HG03108 (cell line): ENCODE results near the gene SAMD10.
"Not testable (repeated sequence)": the region's sequence is repeated elsewhere in the genome, so short reads cannot be mapped to it uniquely, and the experiment has no call there.

ENCODE experiments used
- ATAC-seq: cut with Tn5 transposase; IDR thresholded peaks from one replicate; pipeline ENCODE4 v1.9.1; 2021; ENCODE audit warnings: moderate library complexity; ENCODE audit not compliant: unreplicated experiment

The SAMD10 gene

GRCh38 chr20:63942969-63943807 lies 36.3 kb downstream of the SAMD10 start:
- ATAC-seq = no peak

DNA sequence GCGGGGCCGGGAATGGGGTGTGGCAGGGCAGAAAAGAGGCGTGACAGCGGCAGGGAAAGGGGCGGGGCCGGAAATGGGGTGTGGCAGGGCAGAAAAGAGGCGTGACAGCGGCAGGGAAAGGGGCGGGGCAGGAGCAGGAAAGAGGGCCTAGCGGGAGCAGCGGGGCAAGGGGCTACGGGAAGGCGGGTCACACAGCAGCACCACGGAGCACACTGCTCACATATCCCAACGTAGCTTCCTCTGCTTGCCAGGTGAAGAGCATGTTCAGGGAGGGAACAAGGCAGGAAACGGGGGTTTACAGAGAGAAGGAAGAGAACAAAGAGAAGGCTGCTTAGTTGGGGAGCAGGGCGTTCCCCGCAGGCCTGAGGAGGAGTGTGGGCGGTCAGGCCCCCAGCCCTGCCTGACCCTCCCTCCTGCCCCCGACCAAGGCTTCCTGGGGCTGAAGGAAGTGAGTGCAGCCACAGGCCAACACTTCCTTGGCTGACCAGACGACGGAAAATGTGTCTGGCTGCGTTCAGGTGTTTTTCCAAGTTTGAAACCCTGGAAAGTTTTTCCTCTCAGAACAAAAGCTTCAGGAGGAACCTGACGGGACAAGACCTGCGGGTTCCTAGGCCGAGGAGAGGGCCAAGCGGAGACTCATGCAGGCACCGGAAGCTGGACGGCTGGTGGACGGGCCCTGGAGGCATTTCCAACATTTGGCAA lies 37.0 kb downstream of the SAMD10 start:
- ATAC-seq = no peak

GRCh38 chr20:63941282-63942081 lies 38.0 kb downstream of the SAMD10 start:
- ATAC-seq = peak; percentile 39

GRCh38 chr20:63940472-63941266 lies 38.8 kb downstream of the SAMD10 start:
- no peak for ATAC-seq

GRCh38 chr20:63940071-63940471 lies 39.4 kb downstream of the SAMD10 start:
- ATAC-seq = no peak

- no peak for ATAC-seq
These were observed 40.1 kb downstream of the SAMD10 start for GRCh38 chr20:63939061-63939935.

GRCh38 chr20:63937596-63937995 lies 41.8 kb downstream of the SAMD10 start:
- ATAC-seq = no peak

DNA sequence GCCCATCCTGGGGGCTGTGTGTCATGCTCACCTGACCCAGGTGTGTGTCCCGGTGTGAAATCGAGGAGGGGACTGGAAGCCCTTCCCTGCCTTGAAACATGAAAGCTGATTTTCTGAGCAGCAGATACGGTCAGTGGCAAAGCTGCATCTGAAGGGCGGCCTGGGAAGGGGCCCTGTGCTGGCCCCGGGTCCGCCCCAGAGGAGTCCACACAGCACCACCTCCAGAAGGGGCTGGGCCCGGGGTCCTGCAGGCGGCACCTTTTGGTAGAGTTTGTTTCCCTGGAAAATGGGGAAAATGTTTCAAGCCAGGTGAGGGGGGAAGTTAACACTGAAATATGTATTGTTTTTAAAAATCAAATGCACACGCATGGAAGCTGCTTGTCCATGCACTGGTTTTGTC lies 44.0 kb downstream of the SAMD10 start:
- ATAC-seq = no peak

DNA sequence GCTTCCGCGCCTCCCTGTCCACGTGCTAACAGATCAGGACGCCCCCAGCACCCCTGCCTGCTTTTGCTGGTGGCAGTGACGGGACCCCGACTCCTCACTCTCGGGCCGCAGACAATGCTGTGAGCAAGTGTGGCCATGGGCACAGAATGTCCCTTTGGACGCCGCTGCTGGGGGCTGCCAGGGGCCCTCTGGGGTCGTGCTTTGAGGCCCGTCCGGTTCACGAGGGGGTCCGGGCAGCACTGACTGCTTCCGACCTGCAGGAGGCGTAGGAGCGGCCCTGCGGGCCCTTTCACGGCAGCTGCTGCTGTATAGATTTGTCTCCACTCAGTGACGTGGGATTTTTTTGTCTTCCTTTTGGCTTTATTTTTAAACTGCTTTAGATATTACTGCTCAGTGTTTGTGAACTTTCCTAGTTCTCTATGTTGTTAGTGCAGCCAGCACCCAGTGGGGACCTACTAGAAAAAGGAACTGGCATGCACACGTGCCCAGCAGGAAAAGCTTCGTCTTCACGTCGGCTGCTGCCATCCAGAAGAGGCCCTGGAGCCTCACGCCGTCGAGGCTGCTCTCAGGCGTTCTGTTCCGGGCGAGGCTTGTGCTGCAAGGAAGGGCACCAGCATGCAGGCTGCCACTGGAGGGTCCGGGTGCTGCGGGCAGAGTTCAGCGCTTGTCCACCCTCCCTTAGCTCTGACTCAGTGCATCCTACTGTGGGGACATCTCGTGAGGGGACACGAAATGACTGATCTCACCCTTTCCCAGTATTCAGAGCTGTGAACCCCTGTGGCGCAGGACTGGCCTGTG lies 45.0 kb downstream of the SAMD10 start:
- ATAC-seq = no peak

DNA sequence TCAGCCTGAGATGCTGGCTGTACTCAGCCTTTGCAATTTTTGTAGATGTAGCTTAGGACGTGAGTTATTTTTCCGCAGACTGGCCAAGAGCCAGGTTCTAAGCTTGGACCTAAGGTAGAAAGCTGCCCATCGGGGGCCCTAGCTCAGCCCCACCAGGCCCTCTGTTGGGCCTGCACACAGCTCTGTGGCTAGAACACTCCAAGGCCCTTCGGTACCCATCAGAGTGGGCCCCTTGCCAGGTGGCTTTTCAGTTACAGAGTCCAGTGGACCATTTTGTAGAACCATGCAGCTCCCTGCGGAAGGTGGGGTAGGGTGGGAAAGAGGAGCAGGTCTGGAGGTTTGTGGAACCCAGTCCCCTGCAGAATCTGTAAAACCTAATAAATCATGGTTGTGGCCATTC lies 45.8 kb downstream of the SAMD10 start:
- no peak for ATAC-seq

GRCh38 chr20:63932606-63933160 lies 46.8 kb downstream of the SAMD10 start:
- no peak for ATAC-seq

DNA sequence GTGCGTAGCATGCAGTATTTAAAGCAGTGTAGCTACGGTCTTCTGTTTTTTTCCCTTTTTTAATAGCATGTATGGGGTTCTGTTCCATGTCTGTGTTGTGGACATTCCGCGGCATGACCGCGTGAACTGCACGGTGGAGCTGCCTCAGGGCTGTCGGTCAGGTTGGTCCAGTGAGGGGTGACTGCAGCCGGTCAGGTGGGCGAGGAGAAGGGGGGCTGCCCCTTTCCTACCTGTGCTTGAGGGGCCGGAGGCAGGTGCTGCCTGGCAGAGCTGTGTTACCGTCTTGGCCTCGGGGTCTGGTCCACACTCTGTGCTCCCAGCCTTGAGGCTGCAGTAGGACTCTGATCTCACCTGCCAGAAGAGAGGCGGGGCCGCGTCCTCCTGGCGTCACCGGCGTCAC lies 47.7 kb downstream of the SAMD10 start:
- no peak for ATAC-seq

- ATAC-seq = no peak
These were observed 48.4 kb downstream of the SAMD10 start for GRCh38 chr20:63930971-63931553.

DNA sequence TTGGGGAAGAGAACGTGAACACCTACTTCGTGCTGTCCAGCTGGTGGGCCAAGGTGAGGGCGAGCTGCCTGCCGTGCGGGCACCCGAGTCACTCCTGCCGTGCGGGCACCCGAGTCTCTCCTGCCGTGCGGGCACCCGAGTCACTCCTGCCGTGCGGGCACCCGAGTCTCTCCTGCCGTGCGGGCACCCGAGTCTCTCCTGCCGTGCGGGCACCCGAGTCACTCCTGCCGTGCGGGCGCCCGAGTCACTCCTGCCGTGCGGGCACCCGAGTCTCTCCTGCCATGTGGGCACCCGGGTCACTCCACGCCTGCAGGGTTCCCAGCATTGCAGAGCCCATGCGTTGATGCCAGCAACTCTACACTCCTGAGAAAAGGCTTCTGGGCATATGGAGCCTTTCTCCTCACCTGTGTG lies 50.0 kb downstream of the SAMD10 start:
- ATAC-seq = not testable (repeated sequence)

DNA sequence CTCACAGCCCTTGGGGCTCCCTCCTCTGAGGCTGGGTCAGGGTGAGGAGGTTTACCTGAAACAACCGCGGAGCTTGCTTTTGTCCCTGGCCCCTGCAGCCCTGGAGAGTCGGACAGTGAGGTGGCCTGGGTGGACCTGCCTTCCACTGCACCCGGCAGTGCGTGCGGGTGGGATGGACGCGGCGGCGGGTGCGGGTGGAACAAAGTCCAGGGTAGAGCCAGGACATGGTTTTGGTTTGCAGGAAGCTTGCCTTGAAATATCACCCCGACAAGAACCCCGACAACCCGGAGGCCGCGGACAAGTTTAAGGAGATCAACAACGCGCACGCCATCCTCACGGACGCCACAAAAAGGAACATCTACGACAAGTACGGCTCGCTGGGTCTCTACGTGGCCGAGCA lies 50.4 kb downstream of the SAMD10 start:
- no peak for ATAC-seq

- ATAC-seq = no peak
These were observed 53.1 kb downstream of the SAMD10 start for GRCh38 chr20:63926298-63926697.

GRCh38 chr20:63924241-63924640 lies 55.2 kb downstream of the SAMD10 start:
- ATAC-seq = no peak
